Esophagus muscularis mucosa (tissue), 3 donors: Measurements from ENCODE around the gene SCN11A.

Experiments used
- CTCF ChIP-seq, 3 experiments: fragments of 200-600 bp in 2 of 3; fragments of 450-650 bp in 1 of 3; sonication (generic) in 2 of 3; IDR thresholded peaks; one replicate each; pipeline ENCODE4 v1.5.1; 2017 to 2019; ENCODE audit warnings: antibody characterized with exemption in 3 of 3, mild to moderate bottlenecking in 2 of 3, moderate library complexity in 1 of 3
- POLR2A ChIP-seq: fragments of 450-650 bp; IDR thresholded peaks from one replicate; pipeline ENCODE4 v1.6.1; 2017; ENCODE audit warnings: antibody characterized with exemption, moderate library complexity, mild to moderate bottlenecking, low read depth
- POLR2AphosphoS5 ChIP-seq, 2 donors: sonication (generic); formaldehyde crosslinking; IDR thresholded peaks; one replicate each; pipeline ENCODE4 v1.6.1; 2017; ENCODE audit warnings: antibody characterized with exemption in 2 of 2

DNA sequence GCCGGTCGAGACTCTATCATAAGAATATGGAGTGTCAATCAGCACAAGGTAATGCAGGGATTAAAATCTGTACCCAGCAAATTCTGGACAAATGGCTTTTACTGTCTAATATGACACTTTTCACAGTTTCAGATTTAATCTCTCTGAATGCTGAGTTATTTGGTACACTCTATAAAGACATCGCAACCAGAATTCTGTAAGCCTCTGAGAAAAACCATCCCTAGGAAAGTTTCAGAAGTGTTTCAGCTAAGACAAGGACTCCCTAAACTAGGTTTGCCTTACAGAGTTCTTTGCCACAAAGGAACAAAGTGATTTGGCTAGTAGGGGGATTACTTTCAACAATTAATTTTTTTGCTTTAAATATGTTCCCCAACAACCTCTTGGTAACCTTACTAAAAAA, 11.4 kb upstream of the SCN11A start:
- TF ChIP-seq POLR2A (no peak), CTCF (IDR thresholded peaks at IDR 0.05) (no peak), POLR2AphosphoS5 (IDR thresholded peaks at IDR 0.05) (no peak)
